ENCODE results near the gene UTP11.

Gene UTP11

GRCh38 chr1:38044221-38045215 lies 32.0 kb downstream of the UTP11 start:
- H3K4me3 ChIP-seq (ENCODE audit: low read depth, low read length): peak overlapping the region; percentile 16

DNA sequence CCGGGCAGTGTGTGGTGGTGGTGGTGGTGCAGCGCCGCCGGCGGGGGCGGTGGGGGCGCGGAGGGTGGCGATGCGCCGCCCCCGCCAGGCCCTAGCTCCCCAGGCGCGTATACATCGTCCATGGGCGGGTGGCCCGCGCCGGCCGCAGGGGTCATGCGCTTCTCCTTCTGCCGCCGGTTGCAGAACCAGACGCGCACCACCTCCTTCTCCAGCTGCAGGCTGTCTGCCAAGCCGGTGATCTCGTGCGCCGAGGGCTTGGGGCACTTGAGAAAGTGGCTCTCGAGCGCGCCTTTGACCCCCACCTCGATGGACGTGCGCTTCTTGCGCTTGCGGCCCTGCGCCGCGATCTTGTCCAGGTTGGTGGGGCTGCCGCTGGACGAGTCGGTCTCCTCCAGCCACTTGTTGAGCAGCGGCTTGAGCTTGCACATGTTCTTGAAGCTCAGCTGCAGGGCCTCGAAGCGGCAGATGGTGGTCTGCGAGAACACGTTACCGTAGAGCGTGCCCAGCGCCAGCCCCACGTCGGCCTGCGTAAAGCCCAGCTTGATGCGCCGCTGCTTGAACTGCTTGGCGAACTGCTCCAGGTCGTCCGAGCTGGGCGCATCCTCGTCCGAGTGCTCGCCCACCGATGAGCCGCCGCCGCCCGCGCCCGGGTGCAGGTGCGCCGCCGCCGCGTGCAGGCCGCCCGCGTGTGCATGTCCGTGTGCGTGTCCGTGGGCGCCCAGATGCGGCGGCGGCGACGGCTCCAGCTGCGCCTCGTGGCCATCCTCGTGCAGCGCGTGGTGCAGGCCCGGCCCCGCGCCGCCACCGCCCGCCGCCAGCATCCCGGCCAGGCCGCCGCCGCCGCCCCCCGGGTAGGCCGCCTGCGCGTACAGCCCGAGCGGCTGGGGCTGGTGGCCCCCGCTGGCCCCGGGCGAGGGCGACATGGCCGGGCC lies 33.1 kb downstream of the UTP11 start:
- no peak for TF ChIP-seq CTCF (IDR thresholded peaks at IDR 0.05; ENCODE audit: borderline replicate concordance, insufficient read depth, low read depth, low read length)
- H3K4me3 ChIP-seq (ENCODE audit: low read depth, low read length): no peak overlapping the region

More at GRCh38 chr1:38044221-38045215, 32.0 kb downstream of the UTP11 start:
- no peak for TF ChIP-seq CTCF (IDR thresholded peaks at IDR 0.05; ENCODE audit: borderline replicate concordance, insufficient read depth, low read depth, low read length)

- peak within 1 kb of the TSS; percentile 55 for H3K4me3 ChIP-seq (ENCODE audit: low read depth, low read length)
- no peak for TF ChIP-seq CTCF (IDR thresholded peaks at IDR 0.05; ENCODE audit: borderline replicate concordance, insufficient read depth, low read depth, low read length)
These were observed 33.9 kb downstream of the UTP11 start, which contains the start of gene POU3F1 for GRCh38 chr1:38046333-38046883. Gene POU3F1 (minus strand): TSS chr1:38046793. CDS start chr1:38046743, 50 bp downstream.

- TF ChIP-seq CTCF (IDR thresholded peaks at IDR 0.05; ENCODE audit: borderline replicate concordance, insufficient read depth, low read depth, low read length): no peak
- H3K4me3 ChIP-seq (ENCODE audit: low read depth, low read length): peak overlapping the region; percentile 55
These were observed 34.5 kb downstream of the UTP11 start for GRCh38 chr1:38046884-38047602.

GRCh38 chr1:38047603-38048141 lies 35.1 kb downstream of the UTP11 start:
- no peak for TF ChIP-seq CTCF (IDR thresholded peaks at IDR 0.05; ENCODE audit: borderline replicate concordance, insufficient read depth, low read depth, low read length)

More at GRCh38 chr1:38047603-38048141, 35.1 kb downstream of the UTP11 start:
- H3K4me3 ChIP-seq (ENCODE audit: low read depth, low read length): peak overlapping the region; percentile 55
